Measurements from ENCODE around the gene SLC27A3. TPM values are rescaled to one million over a fixed set of nuclear protein-coding genes. Genes with fewer than 3 reads are reported as not detected.

SLC27A3 gene
- total and polyA plus RNA-seq, 2 of the 8 experiments (the other 6 are each of a cell fraction or from before 2014, with no cell fraction given) = 39.1 to 40.1 TPM

DNA sequence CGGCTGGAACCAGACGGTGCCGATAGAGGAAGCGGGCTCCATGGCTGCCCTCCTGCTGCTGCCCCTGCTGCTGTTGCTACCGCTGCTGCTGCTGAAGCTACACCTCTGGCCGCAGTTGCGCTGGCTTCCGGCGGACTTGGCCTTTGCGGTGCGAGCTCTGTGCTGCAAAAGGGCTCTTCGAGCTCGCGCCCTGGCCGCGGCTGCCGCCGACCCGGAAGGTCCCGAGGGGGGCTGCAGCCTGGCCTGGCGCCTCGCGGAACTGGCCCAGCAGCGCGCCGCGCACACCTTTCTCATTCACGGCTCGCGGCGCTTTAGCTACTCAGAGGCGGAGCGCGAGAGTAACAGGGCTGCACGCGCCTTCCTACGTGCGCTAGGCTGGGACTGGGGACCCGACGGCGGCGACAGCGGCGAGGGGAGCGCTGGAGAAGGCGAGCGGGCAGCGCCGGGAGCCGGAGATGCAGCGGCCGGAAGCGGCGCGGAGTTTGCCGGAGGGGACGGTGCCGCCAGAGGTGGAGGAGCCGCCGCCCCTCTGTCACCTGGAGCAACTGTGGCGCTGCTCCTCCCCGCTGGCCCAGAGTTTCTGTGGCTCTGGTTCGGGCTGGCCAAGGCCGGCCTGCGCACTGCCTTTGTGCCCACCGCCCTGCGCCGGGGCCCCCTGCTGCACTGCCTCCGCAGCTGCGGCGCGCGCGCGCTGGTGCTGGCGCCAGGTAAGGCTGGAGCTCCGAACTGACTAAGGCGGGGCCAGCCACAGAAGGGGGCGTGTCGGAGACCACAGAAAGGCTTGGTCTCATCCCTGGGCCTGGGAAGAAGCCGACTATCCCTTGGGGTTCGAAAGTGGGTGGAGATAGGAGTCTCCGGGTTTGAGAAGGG is 486 bp downstream of the SLC27A3 start:
- Histone ChIP-seq H2BK15ac (ENCODE audit: low read length) (peak overlapping the region; percentile 81; the same call in 1 of the 2 replicates), H3K27ac (ENCODE audit: low read depth, low read length) (peak overlapping the region; percentile 82), H3K4me2 (ENCODE audit: insufficient read depth in 1 of 2, low read depth in 2 of 2, low read length in 2 of 2) (peak overlapping the region; percentile 85 to 87), H3K9ac (replicated peaks in 1 of 4; ENCODE audit: extremely low read depth in 1 of 4, low read depth in 3 of 4, low read length in 3 of 4) (peak overlapping the region; percentile 77 to 88 (median 83)), H4K8ac (ENCODE audit: extremely low read depth, insufficient read depth, low read length) (peak overlapping the region; percentile 98), H3K79me1 (ENCODE audit: low read depth, low read length) (peaks cover 5% of the 10 kb centered on the region; the same call in 1 of the 2 replicates), H3K56ac (replicated peaks; ENCODE audit: insufficient read length, low read depth, low read length) (peak overlapping the region; percentile 95), H2BK120ac (replicated peaks; ENCODE audit: low read depth, low read length) (peak overlapping the region; percentile 80), H3K36me3 (ENCODE audit: control insufficient read depth in 2 of 4, insufficient read depth in 4 of 4, low read length in 3 of 4) (peaks cover 6 to 25% (median 11%) of the 10 kb centered on the region in 4 experiments; a peak in 4 of 8 replicates), H2BK12ac (ENCODE audit: low read depth, low read length) (peak overlapping the region; percentile 80; the same call in 1 of the 2 replicates), H3K4me3 (ENCODE audit: extremely low read depth in 1 of 4, insufficient read depth in 2 of 4, low read depth in 3 of 4, low read length in 4 of 4) (peak overlapping the region; percentile 66 to 86 (median 83)), H2BK20ac (ENCODE audit: low read length) (no peak overlapping the region), H2BK5ac (ENCODE audit: low read depth, low read length) (peak overlapping the region; percentile 98), H3K23me2 (ENCODE audit: low read depth, low read length) (peaks cover 11% of the 10 kb centered on the region), H3K4me1 (replicated peaks in 1 of 4; ENCODE audit: control insufficient read depth in 3 of 4, insufficient read depth in 4 of 4, low read length in 3 of 4) (peaks cover 0 to 17% (median 11%) of the 10 kb centered on the region in 4 experiments; a peak in 6 of 7 replicates), H3K27me3 (replicated peaks in 1 of 4; ENCODE audit: control insufficient read depth in 3 of 4, extremely low read depth in 1 of 4, insufficient read depth in 3 of 4, low read length in 3 of 4) (no peaks in the 10 kb centered on the region; a peak in 1 of 7 replicates), H4K20me1 (replicated peaks in 1 of 2; ENCODE audit: control insufficient read depth in 1 of 2, insufficient read depth in 2 of 2, low read length in 2 of 2) (no peaks in the 10 kb centered on the region), H3K14ac (ENCODE audit: insufficient read length) (no peak overlapping the region), H3K4ac (replicated peaks; ENCODE audit: insufficient read length, low read depth, low read length) (peak overlapping the region; percentile 94), H3K23ac (ENCODE audit: insufficient read length) (no peak overlapping the region), H2AK5ac (ENCODE audit: low read depth, low read length) (no peak overlapping the region), H4K5ac (ENCODE audit: insufficient read length, low read depth, low read length) (peak overlapping the region; percentile 87), H3K9me3 (ENCODE audit: insufficient read depth in 2 of 2, low read depth in 1 of 2, low read length in 1 of 2) (no peaks in the 10 kb centered on the region), H3K18ac (ENCODE audit: extremely low read depth, low read length) (peak overlapping the region; percentile 95), H3K79me2 (ENCODE audit: control insufficient read depth in 1 of 2, insufficient read depth in 2 of 2, low read length in 2 of 2) (no peaks in the 10 kb centered on the region; a peak in 1 of 4 replicates), H2AFZ (ENCODE audit: low read length) (peak overlapping the region; percentile 59; the same call in 1 of the 2 replicates), H4K91ac (replicated peaks; ENCODE audit: insufficient read length, low read length) (peak overlapping the region; percentile 89)
- peak; percentile 71 for FAIRE-seq
- POLR2A ChIA-PET (ENCODE audit: partially characterized antibody) = interaction anchor here (0.6 to 6.3 kb wide), 37 partner anchors 8 to 216 kb away, joined by 3 to 53 read pairs (median 3); partner anchors contain the start of genes CHTOP, CRTC2, GATAD2B and JTB
- CTCF ChIA-PET (ENCODE audit: partially characterized antibody) = interaction anchor here (0.7 to 2.7 kb wide), 7 partner anchors 9 to 98 kb away, joined by 3 to 12 read pairs (median 5); partner anchors contain the start of gene NPR1
- peak; percentile 70 to 92 for DNase-seq (ENCODE audit: low read depth in 1 of 2, low spot score in 2 of 2)
- WGBS, 2 experiments (ENCODE audit: extremely low coverage in 1 of 2, insufficient coverage in 1 of 2, insufficient read length in 1 of 2, insufficient replicate concordance in 2 of 2, low coverage in 1 of 2, low lambda C conversion rate in 2 of 2, missing lambda C conversion rate in 1 of 2) = 1% methylated on average over 69 of the region's 83 CpGs; no CpG with 5 or more reads in 1 of the 2 experiments
- peak; percentile 70 to 93 for TF ChIP-seq POLR2A (IDR thresholded peaks at IDR 0.05; ENCODE audit: control extremely low read depth in 1 of 2, low read depth in 2 of 2, low read length in 2 of 2)
- no peak for TF ChIP-seq RFX5 (IDR thresholded peaks at IDR 0.05; ENCODE audit: borderline replicate concordance, low read depth, low read length)
- peak; percentile 19; the same call in 1 of the 2 replicates for TF ChIP-seq NRF1 (IDR thresholded peaks at IDR 0.05; ENCODE audit: low read depth, low read length)
- peak; percentile 39 for TF ChIP-seq TAF7 (optimal IDR thresholded peaks at IDR 0.05; ENCODE audit: borderline replicate concordance, low read depth, low read length)
- TF ChIP-seq PHF8 (conservative IDR thresholded peaks at IDR 0.05; ENCODE audit: low read depth, low read length) = peak; percentile 76
- TF ChIP-seq SIN3A (conservative IDR thresholded peaks at IDR 0.05 in 1 of 2, IDR thresholded peaks at IDR 0.05 in 1 of 2; ENCODE audit: low read depth in 1 of 2, low read length in 2 of 2) = peak in 1 of 2 experiments; percentile 70; a peak in 2 of 4 replicates
- peak; percentile 90 for TF ChIP-seq TAF1 (IDR thresholded peaks at IDR 0.05; ENCODE audit: low read depth, low read length)
- TF ChIP-seq BRCA1 (IDR thresholded peaks at IDR 0.05; ENCODE audit: low read depth, low read length) = no peak
- TF ChIP-seq SP2 (IDR thresholded peaks at IDR 0.05; ENCODE audit: low read length) = no peak
- TF ChIP-seq POU5F1 (IDR thresholded peaks at IDR 0.05; ENCODE audit: low read depth, low read length) = no peak

Data from H1 (cell line).